KG1 (cell line): Measurements from ENCODE around the gene HAGHL.
"Not testable (repeated sequence)": the region's sequence is repeated elsewhere in the genome, so short reads cannot be mapped to it uniquely, and the experiment has no call there.

Source experiments
- DNase-seq: peaks from one replicate; lab custom pipeline; 2025; lab: John Stamatoyannopoulos, UW

The HAGHL gene

DNA sequence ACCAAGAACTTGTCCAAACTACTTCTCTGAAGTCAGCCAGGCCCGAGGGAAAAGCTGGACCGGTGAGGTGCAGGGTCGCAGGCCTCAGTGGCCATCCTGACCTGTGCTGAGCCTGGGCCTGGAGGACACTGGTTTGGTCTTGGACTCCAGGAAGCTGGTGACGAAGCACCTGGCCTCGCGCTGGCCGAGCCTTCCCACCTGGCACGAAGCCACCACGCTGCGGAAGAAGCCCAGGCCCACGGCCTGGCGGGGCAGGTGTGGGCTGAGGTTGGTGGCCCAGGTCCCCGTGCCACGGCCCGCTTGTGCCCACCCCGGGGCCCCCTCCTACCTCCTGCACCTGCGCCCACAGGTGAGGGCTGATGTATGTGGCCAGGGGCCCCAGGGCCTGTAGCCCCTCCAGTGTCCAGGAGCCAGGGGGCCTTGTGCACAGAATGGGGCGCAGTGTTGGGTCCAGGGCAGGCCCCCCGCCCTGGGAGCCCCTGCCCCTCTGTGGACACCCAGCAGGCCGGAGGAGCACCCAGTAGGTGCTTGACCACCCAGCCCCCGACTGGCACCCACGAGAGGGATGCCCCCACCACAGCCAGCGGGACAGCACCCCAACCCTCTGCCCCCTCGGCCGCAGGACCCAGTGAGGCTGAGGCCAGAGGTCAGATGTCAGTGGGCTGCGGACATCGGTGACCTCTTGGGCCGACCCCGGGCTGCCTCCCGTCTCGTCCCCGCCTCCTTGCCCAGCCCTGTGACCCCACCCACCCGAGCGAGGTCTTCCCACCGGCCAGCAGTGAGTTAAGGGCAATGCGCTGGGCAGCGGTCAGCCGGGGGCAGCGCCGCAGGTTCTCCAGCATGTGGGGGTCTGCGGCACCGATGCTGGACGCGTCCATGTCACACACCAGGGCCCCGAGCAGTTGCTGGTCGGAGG is 47.4 kb downstream of the HAGHL start:
- DNase-seq = no peak

- DNase-seq = no peak
These were observed 48.4 kb downstream of the HAGHL start for GRCh38 chr16:775236-775796.

DNA sequence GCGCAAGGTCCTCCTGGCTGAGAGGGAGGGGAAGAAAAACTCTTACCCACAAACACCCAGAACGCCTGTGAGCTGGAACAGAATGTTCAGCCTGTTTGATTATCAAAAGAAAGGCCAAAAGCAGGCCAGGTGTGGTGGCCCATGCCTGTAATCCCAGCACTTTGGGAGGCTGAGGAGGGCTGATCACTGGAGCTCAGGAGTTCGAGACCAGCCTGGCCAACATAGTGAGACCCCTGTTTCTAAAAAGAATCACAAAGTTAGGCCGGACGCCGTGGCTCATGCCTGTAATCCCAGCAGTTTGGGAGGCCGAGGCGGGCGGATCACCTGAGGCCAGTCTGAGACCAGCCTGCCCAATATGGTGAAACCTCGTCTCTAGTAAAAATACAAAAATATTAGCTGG is 49.4 kb downstream of the HAGHL start:
- not testable (repeated sequence) for DNase-seq

- no peak for DNase-seq
These were observed 49.9 kb downstream of the HAGHL start for GRCh38 chr16:776824-777223.

DNA sequence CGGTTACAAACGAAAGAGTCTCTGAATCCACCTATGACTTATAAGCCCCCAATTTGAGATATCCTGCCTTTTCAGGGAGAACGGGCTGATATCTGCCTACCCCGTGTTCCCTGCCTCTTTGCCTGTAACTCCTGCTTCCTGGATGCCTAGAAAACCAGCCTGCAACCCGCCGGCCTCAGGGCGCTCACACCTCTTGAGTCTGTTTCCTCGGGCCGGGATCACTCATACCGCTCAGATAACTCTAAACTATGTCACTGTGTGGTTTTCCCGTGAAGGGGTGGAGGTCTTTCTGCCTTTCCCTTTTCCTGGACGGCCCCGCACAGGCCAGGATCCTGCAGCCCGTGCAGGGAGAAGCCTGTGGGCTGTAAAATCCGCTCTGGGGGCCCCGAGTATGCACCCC is 50.9 kb downstream of the HAGHL start:
- no peak for DNase-seq

DNA sequence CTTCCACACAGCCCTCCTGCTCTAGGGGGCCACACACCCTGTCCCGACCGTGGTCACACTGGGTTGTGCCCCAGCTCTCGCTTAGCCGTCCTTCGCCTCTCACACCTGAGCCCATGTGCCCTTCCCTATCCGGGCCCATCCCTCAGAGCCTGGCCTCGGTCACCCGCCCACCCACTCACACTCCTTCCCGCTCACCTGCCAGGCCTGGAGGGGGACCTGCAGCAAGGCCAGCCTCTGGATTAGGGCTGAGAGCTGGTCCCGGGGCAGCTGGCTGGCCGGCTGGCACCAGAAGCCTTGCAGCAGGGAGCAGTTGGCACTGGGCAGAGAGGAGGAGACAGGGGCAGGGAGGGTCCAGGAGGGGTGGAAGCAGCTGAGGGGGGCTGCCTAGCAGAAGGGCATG is 51.5 kb downstream of the HAGHL start:
- no peak for DNase-seq

DNA sequence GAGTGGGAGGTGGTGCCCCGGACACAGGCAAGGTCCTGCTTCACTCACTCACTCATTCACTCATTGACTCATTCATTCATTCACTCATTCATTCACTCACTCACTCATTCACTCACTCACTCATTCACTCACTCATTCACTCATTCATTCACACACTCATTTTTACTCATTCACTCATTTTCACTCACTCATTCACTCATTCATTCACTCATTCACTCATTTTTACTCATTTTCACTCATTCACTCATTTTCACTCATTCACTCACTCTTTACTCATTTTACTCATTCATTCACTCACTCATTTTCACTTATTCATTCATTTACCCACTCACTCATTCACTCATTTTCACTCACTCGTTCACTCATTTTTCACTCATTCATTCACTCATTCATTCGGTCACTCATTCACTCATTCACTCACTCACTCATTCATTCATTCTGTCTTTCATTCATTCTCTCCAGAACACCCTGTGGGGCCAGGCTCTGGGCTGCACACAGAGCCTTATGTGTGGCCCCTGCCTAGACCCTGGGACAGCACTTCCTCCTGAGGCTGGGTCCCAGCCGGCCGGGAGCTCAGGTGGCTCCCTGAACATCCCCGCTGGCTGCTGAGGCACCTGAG is 52.1 kb downstream of the HAGHL start:
- no peak for DNase-seq
